Adrenal gland (tissue), 12 donors: ENCODE data around the gene SLC24A3. TPM values are rescaled to one million over a fixed set of nuclear protein-coding genes. Genes with fewer than 3 reads are reported as not detected.

Source experiments
- DNase-seq, 7 donors: peaks; one replicate each; pipeline ENCODE4 v3.0.0-alpha.2; 2019 to 2020
- H3K27ac ChIP-seq, 5 donors: fragments of 200-600 bp; sonication (generic) in 4 of 5; 1 replicate in 3 of 5; 2 replicates in 2 of 5; pipeline versions ENCODE4 v1.5.1 to v1.8.0; 2016 to 2020; ENCODE audit warnings: mild to moderate bottlenecking in 1 of 5
- H3K27me3 ChIP-seq: fragments of 200-600 bp; 2 replicates; pipeline ENCODE4 v1.8.0; 2021
- H3K36me3 ChIP-seq, 2 donors: fragments of 200-600 bp; replicated peaks in 1 of 2; 1 replicate in 1 of 2; 2 replicates in 1 of 2; pipeline versions ENCODE4 v1.5.1 to v1.8.0; 2018 to 2022
- H3K4me1 ChIP-seq, 2 donors: fragments of 200-600 bp; replicated peaks in 1 of 2; 1 replicate in 1 of 2; 2 replicates in 1 of 2; pipeline versions ENCODE4 v1.5.1 to v1.8.0; 2018 to 2021
- H3K4me3 ChIP-seq, 4 donors: fragments of 200-600 bp; sonication (generic) in 3 of 4; one replicate each; pipeline ENCODE4 v1.5.1; 2016 to 2018
- H3K9me3 ChIP-seq, 3 donors: fragments of 200-600 bp; sonication (generic) in 1 of 3; replicated peaks in 1 of 3; 1 replicate in 2 of 3; 2 replicates in 1 of 3; pipeline versions ENCODE4 v1.5.1 to v1.8.0; 2016 to 2021
- POLR2A ChIP-seq, 2 donors: fragments of 450-650 bp; IDR thresholded peaks; one replicate each; pipeline ENCODE4 v1.6.1; 2017; ENCODE audit warnings: antibody characterized with exemption in 2 of 2, mild to moderate bottlenecking in 2 of 2, moderate library complexity in 1 of 2
- WGBS, 4 donors: extraction: QIAGEN DNeasy Blood & Tissue Kit in 2 of 4; methylation state at CpG; one replicate each; pipeline versions ENCODE4 v1.1.5 to v1.1.7; 2013 to 2017; 5-methylcytosine and 5-hydroxymethylcytosine counted together
- intact Hi-C, 2 donors: fragments of 100-400 bp; cut with DNase I; formaldehyde crosslinking; loops; one replicate each; pipeline versions ENCODE4 v1.14.1 to v1.15.0; 2022 to 2023
- polyA plus RNA-seq, 3 donors: library from polyadenylated mRNA; stranded (reverse); fragments of 200-250 nt in 2 of 3; fragments of 350-450 nt in 1 of 3; fragmentation: Illumina TruSeq in 1 of 3; extraction: RNeasy Lipid Tissue Mini Kit (QIAGEN cat#74804) in 1 of 3; gene quantifications; one replicate each; pipeline ENCODE4 v1.2.3, GENCODE V29; 2013 to 2014
- total RNA-seq, 9 donors: library from RNA; depleted of rRNA in 4 of 9; stranded (reverse); fragments of >200 nt in 4 of 9; fragments of 120-200 nt in 1 of 9; fragmentation: NEBNext Ultra II Directional in 1 of 9; extraction: Animal tissue kit (Norgen Biotek cat#: 25700) in 1 of 9; gene quantifications; one replicate each; pipeline versions ENCODE4 v1.1.0 to v1.2.4, GENCODE V29; 2013 to 2023
- TF ChIP-seq, protein P1 (sequence below), 6 experiments: fragments of 450-650 bp in 4 of 6; fragments of 200-600 bp in 2 of 6; sonication (generic) in 1 of 6; IDR thresholded peaks; 1 replicate in 5 of 6; 2 replicates in 1 of 6; pipeline versions ENCODE4 v1.5.1 to v1.8.0; 2016 to 2021; ENCODE audit warnings: antibody characterized with exemption in 6 of 6, mild to moderate bottlenecking in 2 of 6, moderate library complexity in 1 of 6
- donor health status: healthy with polysubstance abuse.
- donor health status: Bipolar disorder and iron deficiency.
- donor health status: DM: yes; HTN: yes; CAD: no.
- donor health status: DM: no; HTN: no; CAD: no.
- donor health status: DM: no; HTN: no; CAD: no.
- donor health status: DM: yes; HTN: yes; CAD: no.

Gene SLC24A3
- total and polyA plus RNA-seq, 12 donors, result 0.89 to 44.4 (median 2.7) TPM

DNA sequence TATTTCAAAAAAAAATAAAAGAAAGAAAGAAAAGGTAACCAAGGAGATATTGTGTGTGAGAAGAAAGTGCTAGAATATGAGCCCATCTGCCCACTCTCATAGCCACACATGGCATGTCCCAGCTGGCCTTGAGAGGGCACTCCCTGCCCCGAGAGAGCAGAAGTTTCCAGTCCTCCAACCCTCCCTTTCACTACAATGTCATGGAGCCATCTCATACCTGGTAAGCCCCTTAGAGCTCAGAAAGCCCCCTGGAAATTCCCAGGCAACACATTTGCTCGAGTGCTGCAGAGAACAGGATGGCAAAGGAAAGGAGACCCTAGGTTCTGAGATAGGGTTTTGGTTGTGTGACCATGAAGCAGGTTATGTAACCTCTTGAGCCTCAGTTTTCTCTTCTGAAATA is 469.8 kb downstream of the SLC24A3 start:
- intact Hi-C loops, result no loop called here
- no peak for TF ChIP-seq POLR2A (IDR thresholded peaks at IDR 0.05)
- TF ChIP-seq, protein P1, sequence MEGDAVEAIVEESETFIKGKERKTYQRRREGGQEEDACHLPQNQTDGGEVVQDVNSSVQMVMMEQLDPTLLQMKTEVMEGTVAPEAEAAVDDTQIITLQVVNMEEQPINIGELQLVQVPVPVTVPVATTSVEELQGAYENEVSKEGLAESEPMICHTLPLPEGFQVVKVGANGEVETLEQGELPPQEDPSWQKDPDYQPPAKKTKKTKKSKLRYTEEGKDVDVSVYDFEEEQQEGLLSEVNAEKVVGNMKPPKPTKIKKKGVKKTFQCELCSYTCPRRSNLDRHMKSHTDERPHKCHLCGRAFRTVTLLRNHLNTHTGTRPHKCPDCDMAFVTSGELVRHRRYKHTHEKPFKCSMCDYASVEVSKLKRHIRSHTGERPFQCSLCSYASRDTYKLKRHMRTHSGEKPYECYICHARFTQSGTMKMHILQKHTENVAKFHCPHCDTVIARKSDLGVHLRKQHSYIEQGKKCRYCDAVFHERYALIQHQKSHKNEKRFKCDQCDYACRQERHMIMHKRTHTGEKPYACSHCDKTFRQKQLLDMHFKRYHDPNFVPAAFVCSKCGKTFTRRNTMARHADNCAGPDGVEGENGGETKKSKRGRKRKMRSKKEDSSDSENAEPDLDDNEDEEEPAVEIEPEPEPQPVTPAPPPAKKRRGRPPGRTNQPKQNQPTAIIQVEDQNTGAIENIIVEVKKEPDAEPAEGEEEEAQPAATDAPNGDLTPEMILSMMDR (IDR thresholded peaks at IDR 0.05), result no peak

DNA sequence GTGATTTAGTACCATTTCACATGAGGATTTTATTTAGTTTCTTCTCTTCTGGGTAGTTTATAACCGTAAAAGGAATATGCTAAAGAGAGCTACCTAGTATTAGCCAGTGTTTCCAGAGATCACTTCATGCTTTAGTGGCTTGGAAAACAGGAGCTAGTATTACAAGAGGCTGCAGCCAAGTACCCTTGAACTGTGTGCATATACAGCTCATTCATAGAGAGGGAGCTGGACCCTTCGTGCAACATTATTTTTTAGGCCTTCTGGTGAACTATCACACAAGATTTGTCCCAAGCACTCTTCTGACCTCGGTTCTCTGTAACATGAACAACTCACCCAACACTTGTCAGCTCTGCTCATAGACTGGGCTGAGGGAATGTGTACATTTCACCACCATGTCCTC is 470.7 kb downstream of the SLC24A3 start:
- Histone ChIP-seq H3K36me3 (no peaks in the 10 kb centered on the region), H3K27me3 (no peaks in the 10 kb centered on the region), H3K4me1 (no peaks in the 10 kb centered on the region), H3K27ac (no peak overlapping the region), H3K9me3 (no peaks in the 10 kb centered on the region), H3K4me3 (no peak overlapping the region)
- 79 to 88% (median 82%) methylated on average over 3 of the region's 3 CpGs for WGBS, 4 donors
- intact Hi-C loops, result no loop called here
- DNase-seq, result no peak
- TF ChIP-seq POLR2A (IDR thresholded peaks at IDR 0.05), result no peak
- TF ChIP-seq, protein P1 (IDR thresholded peaks at IDR 0.05), result no peak

More for the DNA sequence above, 469.8 kb downstream of the SLC24A3 start:
- Histone ChIP-seq H3K4me1 (no peaks in the 10 kb centered on the region), H3K9me3 (no peaks in the 10 kb centered on the region), H3K27me3 (no peaks in the 10 kb centered on the region), H3K36me3 (no peaks in the 10 kb centered on the region), H3K27ac (no peak overlapping the region), H3K4me3 (no peak overlapping the region)
- WGBS, 4 donors, result 78 to 86% (median 81%) methylated on average over 2 of the region's 2 CpGs
- DNase-seq, result no peak

DNA sequence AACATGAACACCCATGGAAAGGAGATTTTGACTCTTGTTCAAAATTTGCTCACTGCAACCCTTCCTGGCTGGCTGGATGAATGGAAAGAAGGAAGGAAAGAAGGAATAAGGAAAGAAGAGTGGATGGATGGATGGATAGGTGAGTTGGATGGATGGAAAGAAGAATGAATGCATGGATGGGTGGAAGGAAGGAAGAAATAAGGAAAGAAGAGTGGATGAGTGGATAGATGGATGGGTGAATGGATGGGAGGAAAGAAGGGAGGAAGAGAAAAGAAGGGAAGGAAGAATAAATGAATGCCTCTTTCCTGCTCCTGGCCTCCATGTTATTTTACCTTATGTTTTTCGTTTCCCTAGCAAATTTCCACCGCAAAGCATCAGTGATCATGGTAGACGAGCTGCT is 471.4 kb downstream of the SLC24A3 start:
- no peak overlapping the region for H3K27ac ChIP-seq
- TF ChIP-seq POLR2A (IDR thresholded peaks at IDR 0.05), result no peak
- TF ChIP-seq, protein P1 (IDR thresholded peaks at IDR 0.05), result no peak
- 85 to 91% (median 89%) methylated on average over 3 of the region's 3 CpGs for WGBS, 4 donors
- no peak overlapping the region for H3K4me3 ChIP-seq
- DNase-seq, result no peak
- no peaks in the 10 kb centered on the region for H3K36me3 ChIP-seq
- intact Hi-C loops, result no loop called here
- H3K9me3 ChIP-seq, result no peaks in the 10 kb centered on the region
- H3K27me3 ChIP-seq, result no peaks in the 10 kb centered on the region
- H3K4me1 ChIP-seq, result peaks cover 0 to 4% of the 10 kb centered on the region in 2 donors

DNA sequence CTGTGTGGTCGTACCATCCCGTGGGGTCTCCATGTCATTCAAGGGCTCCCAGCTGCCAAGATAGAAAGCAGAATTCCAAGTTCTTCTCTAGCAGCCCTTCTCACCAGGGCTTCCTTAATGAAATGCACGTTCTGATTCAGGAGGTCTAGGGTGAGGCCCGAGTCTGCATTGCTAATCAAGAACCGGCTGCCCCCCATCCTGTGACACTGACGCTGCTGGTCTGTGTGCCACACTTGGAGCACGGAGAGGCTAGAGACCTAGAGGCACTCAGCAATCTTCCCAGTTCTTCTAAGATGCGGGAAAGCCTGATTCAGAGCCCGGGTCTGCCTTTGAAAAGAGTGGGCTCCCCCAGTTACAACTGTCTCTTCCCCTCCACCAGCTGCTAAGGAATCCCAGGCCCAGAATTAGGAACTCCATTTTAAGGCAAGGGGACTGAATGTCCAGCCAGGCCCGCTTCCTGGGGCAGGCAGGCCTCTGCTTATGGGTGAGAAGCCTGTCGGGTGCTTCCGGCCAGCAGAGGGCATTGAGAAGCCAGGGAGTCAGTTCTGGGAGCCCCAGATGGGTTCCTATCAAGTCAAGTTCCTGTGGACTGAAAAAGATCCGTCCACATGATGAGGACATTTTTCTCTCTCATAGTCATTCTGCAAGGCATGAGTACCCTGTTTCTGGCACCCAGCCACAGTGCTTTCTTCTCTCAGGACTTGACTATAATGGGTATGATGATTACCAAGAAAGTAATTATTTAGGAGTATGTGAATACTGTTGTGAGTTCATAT is 475.8 kb downstream of the SLC24A3 start:
- WGBS, 4 donors, result 69 to 74% (median 72%) methylated on average over 6 to 13 of the region's 13 CpGs
- Histone ChIP-seq H3K27ac (no peak overlapping the region), H3K27me3 (no peaks in the 10 kb centered on the region), H3K9me3 (no peaks in the 10 kb centered on the region), H3K4me1 (peaks cover 0 to 4% of the 10 kb centered on the region in 2 donors), H3K4me3 (no peak overlapping the region), H3K36me3 (no peaks in the 10 kb centered on the region)
- no peak for TF ChIP-seq POLR2A (IDR thresholded peaks at IDR 0.05)
- TF ChIP-seq, protein P1 (IDR thresholded peaks at IDR 0.05), result peak; percentile 35 to 58 (median 51)
- DNase-seq, result peak; percentile 35 to 86 (median 77)
- intact Hi-C loops, result no loop called here
